DOHH2 (cell line): ENCODE data around the gene GRID1.

Experiments used
- H3F3A ChIP-seq: fragments of 200-600 bp; sonication (generic), shearing (Covaris generic); 2 replicates; pipeline ENCODE4 v1.6.0; 2016; ENCODE audit warnings: antibody characterized with exemption, mild to moderate bottlenecking; ENCODE audit not compliant: control insufficient read depth, insufficient read depth
- H3K27ac ChIP-seq: fragments of 200-600 bp; sonication (generic); 2 replicates; pipeline ENCODE4 v1.5.1; 2014; ENCODE audit warnings: low read depth, mild to moderate bottlenecking, low read length, moderate library complexity
- H3K27me3 ChIP-seq: fragments of 200-600 bp; sonication (generic); 2 replicates; pipeline ENCODE4 v1.6.1; 2014; ENCODE audit warnings: mild to moderate bottlenecking, low read length, mixed read lengths; ENCODE audit not compliant: control insufficient read depth
- H3K36me3 ChIP-seq: fragments of 200-600 bp; sonication (generic); 2 replicates; pipeline ENCODE4 v1.6.1; 2014; ENCODE audit warnings: mild to moderate bottlenecking, low read length, moderate library complexity, mixed read lengths; ENCODE audit not compliant: control insufficient read depth
- H3K4me1 ChIP-seq: fragments of 200-600 bp; sonication (generic); 2 replicates; pipeline ENCODE4 v1.6.1; 2014; ENCODE audit warnings: mild to moderate bottlenecking, low read length, mixed read lengths; ENCODE audit not compliant: control insufficient read depth
- H3K4me2 ChIP-seq: fragments of 200-600 bp; sonication (generic); 2 replicates; pipeline ENCODE4 v1.6.0; 2014; ENCODE audit warnings: mild to moderate bottlenecking, low read length, moderate library complexity
- H3K4me3 ChIP-seq: fragments of 200-600 bp; sonication (generic); 2 replicates; pipeline ENCODE4 v1.5.1; 2014; ENCODE audit warnings: mild to moderate bottlenecking, low read length, mixed read lengths
- H3K79me2 ChIP-seq: fragments of 200-600 bp; sonication (generic); 2 replicates; pipeline ENCODE4 v1.6.1; 2014; ENCODE audit warnings: mild to moderate bottlenecking, low read length, mixed read lengths; ENCODE audit not compliant: control insufficient read depth
- H3K9me2 ChIP-seq: fragments of 200-600 bp; sonication (generic); replicated peaks from 2 replicates; pipeline ENCODE4 v1.6.1; 2014; ENCODE audit warnings: mild to moderate bottlenecking, low read length, mixed read lengths; ENCODE audit not compliant: control insufficient read depth
- H3K9me3 ChIP-seq: fragments of 200-600 bp; sonication (generic); 2 replicates; pipeline ENCODE4 v1.6.1; 2014; ENCODE audit warnings: antibody characterized with exemption, low read length, mixed read lengths; ENCODE audit not compliant: control insufficient read depth, insufficient read depth
- H4K20me1 ChIP-seq: fragments of 200-600 bp; sonication (generic); 2 replicates; pipeline ENCODE4 v1.6.0; 2014; ENCODE audit warnings: low read depth, mild to moderate bottlenecking, antibody characterized with exemption, low read length, moderate library complexity; ENCODE audit not compliant: control insufficient read depth, insufficient read depth
- CTCF ChIP-seq: fragments of 200-600 bp; sonication (generic); IDR thresholded peaks from one replicate; pipeline ENCODE4 v1.5.1; 2014; ENCODE audit warnings: antibody characterized with exemption, mild to moderate bottlenecking, low read depth, low read length; ENCODE audit not compliant: poor library complexity, severe bottlenecking
- EZH2phosphoT487 ChIP-seq: fragments of 200-600 bp; sonication (generic); IDR thresholded peaks from 2 replicates; pipeline ENCODE4 v1.6.1; 2017; ENCODE audit warnings: borderline replicate concordance, mild to moderate bottlenecking, antibody characterized with exemption, low read length, moderate library complexity, mixed read lengths

GRID1 gene

GRCh38 chr10:86022906-86023305, 343.7 kb downstream of the GRID1 start:
- H3K79me2 ChIP-seq = no peaks in the 10 kb centered on the region
- H3K4me1 ChIP-seq = no peaks in the 10 kb centered on the region; the same call in 1 of the 2 replicates
- no peaks in the 10 kb centered on the region for H3K27me3 ChIP-seq
- no peaks in the 10 kb centered on the region for H3F3A ChIP-seq
- no peak overlapping the region for H3K4me2 ChIP-seq
- no peaks in the 10 kb centered on the region for H3K9me3 ChIP-seq
- H3K4me3 ChIP-seq = no peak overlapping the region
- H4K20me1 ChIP-seq = no peaks in the 10 kb centered on the region
- no peak overlapping the region for H3K27ac ChIP-seq
- H3K9me2 ChIP-seq = no peaks in the 10 kb centered on the region
- no peaks in the 10 kb centered on the region for H3K36me3 ChIP-seq
- TF ChIP-seq EZH2phosphoT487 = no peak
- no peak for TF ChIP-seq CTCF

GRCh38 chr10:86020134-86020533, 346.5 kb downstream of the GRID1 start:
- H3K27ac ChIP-seq = no peak overlapping the region

GRCh38 chr10:86019141-86019540, 347.5 kb downstream of the GRID1 start:
- H3K4me2 ChIP-seq = no peak overlapping the region
- no peak overlapping the region for H3K27ac ChIP-seq

More at GRCh38 chr10:86020134-86020533, 346.5 kb downstream of the GRID1 start:
- H3K4me3 ChIP-seq = no peak overlapping the region
- no peaks in the 10 kb centered on the region for H3K36me3 ChIP-seq
- H3K79me2 ChIP-seq = no peaks in the 10 kb centered on the region
- H3F3A ChIP-seq = no peaks in the 10 kb centered on the region
- no peaks in the 10 kb centered on the region for H3K27me3 ChIP-seq
- TF ChIP-seq EZH2phosphoT487 (no peak), CTCF (no peak)
- H4K20me1 ChIP-seq = no peaks in the 10 kb centered on the region
- H3K9me3 ChIP-seq = no peaks in the 10 kb centered on the region
- H3K9me2 ChIP-seq = no peaks in the 10 kb centered on the region
- no peaks in the 10 kb centered on the region; the same call in 1 of the 2 replicates for H3K4me1 ChIP-seq
- no peak overlapping the region for H3K4me2 ChIP-seq

More at GRCh38 chr10:86019141-86019540, 347.5 kb downstream of the GRID1 start:
- H3K9me2 ChIP-seq = no peaks in the 10 kb centered on the region
- H3K4me1 ChIP-seq = no peaks in the 10 kb centered on the region; the same call in 1 of the 2 replicates
- H3K4me3 ChIP-seq = no peak overlapping the region
- H3K9me3 ChIP-seq = no peaks in the 10 kb centered on the region
- no peaks in the 10 kb centered on the region for H3K36me3 ChIP-seq
- H4K20me1 ChIP-seq = no peaks in the 10 kb centered on the region
- TF ChIP-seq EZH2phosphoT487 (no peak), CTCF (no peak)
- H3F3A ChIP-seq = no peaks in the 10 kb centered on the region
- no peaks in the 10 kb centered on the region for H3K27me3 ChIP-seq
- H3K79me2 ChIP-seq = no peaks in the 10 kb centered on the region
